ENCODE data around the gene ADGRD1. TPM values are rescaled to one million over a fixed set of nuclear protein-coding genes. Genes with fewer than 3 reads are reported as not detected.
"Not testable (repeated sequence)": the region's sequence is repeated elsewhere in the genome, so short reads cannot be mapped to it uniquely, and the experiment has no call there.

The ADGRD1 gene
- total RNA-seq, 4 donors from 2014 or later, result 8.3 to 18.1 (median 12.5) TPM

DNA sequence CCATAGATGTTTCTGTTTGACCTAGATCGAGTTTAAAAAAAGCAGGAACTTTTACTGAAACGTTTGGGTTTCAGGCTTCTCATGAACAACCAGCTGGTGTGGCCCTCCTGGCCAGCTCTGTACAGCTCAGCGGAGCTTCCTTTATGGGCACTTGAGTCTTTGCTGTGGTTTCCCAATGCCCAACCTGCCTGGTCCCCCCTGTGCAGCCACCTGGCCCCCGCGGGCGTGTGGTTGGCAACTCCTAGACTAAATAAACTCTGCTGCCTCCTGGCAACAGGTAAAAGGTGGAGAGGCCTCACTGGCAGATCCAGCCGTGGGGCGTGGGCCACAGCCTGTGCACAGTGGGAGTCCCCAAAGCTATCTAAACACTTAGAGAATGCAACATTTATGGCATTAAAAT is 38.7 kb downstream of the ADGRD1 start:
- in situ Hi-C loops (cut with MboI; ENCODE audit: low pct_ligation_motif_present in 1 of 4, low pct_unique_long_range_greater_than_20kb in 1 of 4, low sequenced_read_pairs in 3 of 4) (no loop called here), intact Hi-C loops (cut with DNase I; ENCODE audit: low total_unique reads) (no loop called here)
- Histone ChIP-seq H3K9me3 (no peaks in the 10 kb centered on the region), H3K27ac (no peak overlapping the region), H3K27me3 (no peaks in the 10 kb centered on the region), H3K4me1 (no peaks in the 10 kb centered on the region), H3K36me3 (no peaks in the 10 kb centered on the region), H3K4me3 (no peak overlapping the region)
- 30% methylated on average over 8 of the region's 8 CpGs; no CpG with 5 or more reads in 1 of the 2 donors for WGBS, 2 donors (ENCODE audit: low coverage in 1 of 2)
- no peak for DNase-seq
- no peak for TF ChIP-seq EP300 (IDR thresholded peaks at IDR 0.05; ENCODE audit: low read depth)

DNA sequence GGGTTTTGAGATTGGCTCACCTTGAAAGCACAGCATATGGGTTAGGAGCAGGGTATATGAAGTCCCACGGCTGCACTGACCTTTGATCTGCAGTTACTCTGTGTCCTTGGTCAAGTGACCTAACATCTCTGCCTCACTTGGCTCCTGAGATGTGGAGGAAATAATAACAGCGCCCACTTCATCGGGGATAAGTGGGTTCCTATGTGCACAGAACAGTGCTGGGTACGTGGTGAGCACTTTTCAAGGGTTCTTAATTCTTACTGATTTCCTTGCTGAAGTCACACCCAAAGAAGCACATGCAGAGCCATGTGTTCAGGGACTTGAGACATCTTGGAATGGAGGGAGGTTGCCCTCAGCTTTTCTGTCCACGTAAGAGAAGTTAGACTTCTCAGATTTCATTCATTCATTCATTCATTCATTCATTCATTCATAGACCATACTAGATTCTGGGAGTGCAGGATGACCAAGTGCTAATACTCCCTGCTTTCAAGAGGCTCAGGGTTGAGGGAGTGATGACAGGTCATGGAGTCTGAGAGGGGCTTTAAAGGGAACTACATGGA is 39.4 kb downstream of the ADGRD1 start:
- Histone ChIP-seq H3K4me3 (no peak overlapping the region), H3K9me3 (no peaks in the 10 kb centered on the region), H3K27me3 (no peaks in the 10 kb centered on the region), H3K36me3 (no peaks in the 10 kb centered on the region), H3K27ac (no peak overlapping the region), H3K4me1 (no peaks in the 10 kb centered on the region)
- 79% methylated on average over 5 of the region's 5 CpGs; no CpG with 5 or more reads in 1 of the 2 donors for WGBS, 2 donors (ENCODE audit: low coverage in 1 of 2)
- no peak for DNase-seq
- TF ChIP-seq, protein P1, sequence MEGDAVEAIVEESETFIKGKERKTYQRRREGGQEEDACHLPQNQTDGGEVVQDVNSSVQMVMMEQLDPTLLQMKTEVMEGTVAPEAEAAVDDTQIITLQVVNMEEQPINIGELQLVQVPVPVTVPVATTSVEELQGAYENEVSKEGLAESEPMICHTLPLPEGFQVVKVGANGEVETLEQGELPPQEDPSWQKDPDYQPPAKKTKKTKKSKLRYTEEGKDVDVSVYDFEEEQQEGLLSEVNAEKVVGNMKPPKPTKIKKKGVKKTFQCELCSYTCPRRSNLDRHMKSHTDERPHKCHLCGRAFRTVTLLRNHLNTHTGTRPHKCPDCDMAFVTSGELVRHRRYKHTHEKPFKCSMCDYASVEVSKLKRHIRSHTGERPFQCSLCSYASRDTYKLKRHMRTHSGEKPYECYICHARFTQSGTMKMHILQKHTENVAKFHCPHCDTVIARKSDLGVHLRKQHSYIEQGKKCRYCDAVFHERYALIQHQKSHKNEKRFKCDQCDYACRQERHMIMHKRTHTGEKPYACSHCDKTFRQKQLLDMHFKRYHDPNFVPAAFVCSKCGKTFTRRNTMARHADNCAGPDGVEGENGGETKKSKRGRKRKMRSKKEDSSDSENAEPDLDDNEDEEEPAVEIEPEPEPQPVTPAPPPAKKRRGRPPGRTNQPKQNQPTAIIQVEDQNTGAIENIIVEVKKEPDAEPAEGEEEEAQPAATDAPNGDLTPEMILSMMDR (IDR thresholded peaks at IDR 0.05), result no peak
- TF ChIP-seq POLR2AphosphoS5 (IDR thresholded peaks at IDR 0.05) (no peak), POLR2A (IDR thresholded peaks at IDR 0.05) (no peak), EP300 (IDR thresholded peaks at IDR 0.05; ENCODE audit: low read depth) (no peak)
- in situ Hi-C loops (cut with MboI; ENCODE audit: low pct_ligation_motif_present in 1 of 4, low pct_unique_long_range_greater_than_20kb in 1 of 4, low sequenced_read_pairs in 3 of 4), result no loop called here
- intact Hi-C loops (cut with DNase I; ENCODE audit: low total_unique reads), result no loop called here

DNA sequence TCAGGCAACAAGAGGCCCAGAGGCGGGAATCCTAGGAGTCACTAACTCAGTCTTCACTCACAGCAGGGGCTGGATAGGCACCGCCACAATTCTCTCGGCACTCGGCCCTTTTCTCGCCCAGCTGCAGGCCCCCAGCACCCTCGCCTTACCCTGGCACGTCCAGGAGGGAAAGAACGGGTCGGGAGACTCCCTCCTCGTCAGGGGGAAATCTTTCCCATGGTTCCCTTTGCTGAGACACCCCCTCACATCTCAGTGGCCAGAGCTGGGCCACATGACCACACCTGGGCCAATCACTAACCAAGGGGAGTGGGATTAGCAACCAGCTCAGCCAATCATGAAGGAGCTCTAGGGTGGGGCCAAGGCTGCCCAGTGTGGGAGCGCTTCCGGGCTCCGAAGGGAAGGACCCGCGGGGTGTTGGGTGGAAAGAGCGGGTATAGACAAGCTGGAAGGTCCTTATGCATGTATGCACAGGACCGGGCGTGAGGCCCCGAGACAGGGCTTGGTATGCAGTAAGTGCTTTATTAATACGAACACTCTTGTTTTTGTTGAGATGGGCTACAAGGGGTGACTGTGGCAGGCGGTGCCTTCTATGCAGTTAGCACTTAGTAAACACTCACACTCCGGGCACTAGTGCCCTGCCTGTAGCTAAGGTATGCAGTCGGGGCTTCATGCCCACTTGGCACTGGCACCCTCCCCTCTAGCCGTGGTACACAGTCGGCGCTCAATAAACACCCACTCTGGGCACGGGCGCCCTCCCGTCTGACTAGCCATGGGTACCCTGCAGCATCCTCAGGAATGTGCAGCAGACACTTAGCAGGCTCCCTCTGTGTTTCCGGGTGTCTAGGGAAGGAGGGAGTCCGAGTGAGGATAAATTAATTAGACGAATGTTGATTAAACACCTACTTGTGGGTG is 40.3 kb downstream of the ADGRD1 start:
- Histone ChIP-seq H3K27ac (no peak overlapping the region), H3K4me1 (no peaks in the 10 kb centered on the region), H3K27me3 (no peaks in the 10 kb centered on the region), H3K36me3 (no peaks in the 10 kb centered on the region), H3K4me3 (no peak overlapping the region), H3K9me3 (no peaks in the 10 kb centered on the region)
- intact Hi-C loops (cut with DNase I; ENCODE audit: low total_unique reads) (no loop called here), in situ Hi-C loops (cut with MboI; ENCODE audit: low pct_ligation_motif_present in 1 of 4, low pct_unique_long_range_greater_than_20kb in 1 of 4, low sequenced_read_pairs in 3 of 4) (no loop called here)
- no peak for DNase-seq
- TF ChIP-seq POLR2AphosphoS5 (IDR thresholded peaks at IDR 0.05) (no peak), EP300 (IDR thresholded peaks at IDR 0.05; ENCODE audit: low read depth) (no peak), POLR2A (IDR thresholded peaks at IDR 0.05) (no peak)
- TF ChIP-seq, protein P1 (IDR thresholded peaks at IDR 0.05), result no peak
- 88 to 95% methylated on average over 6 to 32 of the region's 32 CpGs for WGBS, 2 donors (ENCODE audit: low coverage in 1 of 2)

DNA sequence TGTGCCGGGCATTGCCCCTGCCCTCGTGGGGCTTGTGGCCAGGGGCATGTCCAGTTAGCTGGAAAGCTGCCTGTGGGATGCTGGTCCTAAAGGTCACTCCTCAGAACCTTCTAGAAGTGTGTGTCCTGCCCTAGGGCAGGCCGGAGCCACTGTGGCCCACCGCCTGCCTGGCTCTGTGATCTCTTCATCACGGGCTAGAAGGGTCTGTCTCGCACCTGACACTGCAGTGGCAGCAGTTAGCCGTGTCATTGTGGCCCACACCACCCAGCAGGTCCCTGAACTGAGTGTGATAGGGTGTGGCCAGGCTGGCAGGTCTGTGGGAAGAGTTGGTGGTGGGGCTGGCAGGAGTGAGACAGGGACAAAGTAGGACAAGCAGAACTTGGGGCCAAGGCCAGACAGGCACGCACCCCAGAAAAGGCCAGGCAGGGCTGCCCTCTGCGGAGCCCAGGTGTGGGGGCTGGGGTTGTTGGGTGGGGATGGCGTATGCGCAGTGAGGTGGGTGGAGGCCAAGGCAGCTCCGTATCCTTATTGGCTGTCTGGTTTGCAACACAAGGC is 41.2 kb downstream of the ADGRD1 start:
- H3K27ac ChIP-seq, result no peak overlapping the region
- intact Hi-C loops (cut with DNase I; ENCODE audit: low total_unique reads), result no loop called here
- no peak for TF ChIP-seq POLR2A (IDR thresholded peaks at IDR 0.05)
- H3K4me1 ChIP-seq, result no peaks in the 10 kb centered on the region
- no peaks in the 10 kb centered on the region for H3K9me3 ChIP-seq
- WGBS, 2 donors (ENCODE audit: low coverage in 1 of 2), result 80 to 85% methylated on average over 2 to 12 of the region's 12 CpGs
- in situ Hi-C loops (cut with MboI; ENCODE audit: low pct_ligation_motif_present in 1 of 4, low pct_unique_long_range_greater_than_20kb in 1 of 4, low sequenced_read_pairs in 3 of 4), result no loop called here
- no peak overlapping the region for H3K4me3 ChIP-seq
- no peaks in the 10 kb centered on the region for H3K36me3 ChIP-seq
- DNase-seq, result no peak
- H3K27me3 ChIP-seq, result no peaks in the 10 kb centered on the region

DNA sequence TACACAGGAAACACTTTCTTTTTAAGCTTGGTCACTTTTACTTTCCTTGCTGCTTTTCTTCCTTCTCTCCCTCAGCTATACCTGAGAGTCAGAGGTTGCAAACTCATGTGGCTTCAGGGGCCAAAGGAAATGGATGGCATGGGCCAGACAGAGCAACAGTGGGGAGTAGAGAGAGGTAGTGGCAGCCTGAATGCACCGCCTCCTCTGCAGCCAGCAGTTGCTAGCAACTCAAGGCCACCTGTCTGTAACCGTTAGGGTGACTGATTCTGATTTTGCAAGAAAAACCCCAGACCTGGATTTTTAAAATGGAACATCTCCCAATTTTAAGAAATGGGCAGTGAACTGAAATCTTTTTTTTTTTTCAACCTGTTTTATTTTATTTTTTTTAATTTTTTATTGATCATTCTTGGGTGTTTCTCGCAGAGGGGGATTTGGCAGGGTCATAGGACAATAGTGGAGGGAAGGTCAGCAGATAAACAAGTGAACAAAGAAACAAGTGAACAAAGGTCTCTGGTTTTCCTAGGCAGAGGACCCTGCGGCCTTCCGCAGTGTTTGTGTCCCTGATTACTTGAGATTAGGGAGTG is 41.8 kb downstream of the ADGRD1 start:
- H3K27ac ChIP-seq; H3K36me3 ChIP-seq; DNase-seq; H3K4me3 ChIP-seq; H3K9me3 ChIP-seq; H3K27me3 ChIP-seq; H3K4me1 ChIP-seq; in situ Hi-C loops (cut with MboI; ENCODE audit: low pct_ligation_motif_present in 1 of 4, low pct_unique_long_range_greater_than_20kb in 1 of 4, low sequenced_read_pairs in 3 of 4); intact Hi-C loops (cut with DNase I; ENCODE audit: low total_unique reads): not testable (repeated sequence)
- 69 to 73% methylated on average over 3 to 5 of the region's 5 CpGs for WGBS, 2 donors (ENCODE audit: low coverage in 1 of 2)
